RWPE1 (cell line): ENCODE measurements around the gene CRLF1.

Experiments used
- CTCF ChIA-PET: fragments of 350-600 bp; sonication (Branson Sonifier 250); formaldehyde crosslinking; extraction: SDS; loops from one replicate; lab custom pipeline; 2021; lab: Yijun Ruan, JAX
- POLR2A ChIA-PET: fragments of 400-600 bp; formaldehyde crosslinking; extraction: SDS; loops from one replicate; lab custom pipeline; 2020; ENCODE audit warnings: antibody characterized with exemption; ENCODE audit not compliant: low non-redundant PET; lab: Yijun Ruan, JAX
- DNase-seq: peaks from one replicate; pipeline ENCODE4 v3.0.0; 2012; ENCODE audit warnings: low spot score
- H3K27ac ChIP-seq: fragments of 450-650 bp; 2 replicates; pipeline ENCODE4 v1.5.1; 2017
- TF ChIP-seq, protein P1 (sequence below): fragments of 450-650 bp; conservative IDR thresholded peaks from 2 replicates; pipeline ENCODE4 v1.5.1; 2017; ENCODE audit warnings: low read depth, mild to moderate bottlenecking

Gene CRLF1

DNA sequence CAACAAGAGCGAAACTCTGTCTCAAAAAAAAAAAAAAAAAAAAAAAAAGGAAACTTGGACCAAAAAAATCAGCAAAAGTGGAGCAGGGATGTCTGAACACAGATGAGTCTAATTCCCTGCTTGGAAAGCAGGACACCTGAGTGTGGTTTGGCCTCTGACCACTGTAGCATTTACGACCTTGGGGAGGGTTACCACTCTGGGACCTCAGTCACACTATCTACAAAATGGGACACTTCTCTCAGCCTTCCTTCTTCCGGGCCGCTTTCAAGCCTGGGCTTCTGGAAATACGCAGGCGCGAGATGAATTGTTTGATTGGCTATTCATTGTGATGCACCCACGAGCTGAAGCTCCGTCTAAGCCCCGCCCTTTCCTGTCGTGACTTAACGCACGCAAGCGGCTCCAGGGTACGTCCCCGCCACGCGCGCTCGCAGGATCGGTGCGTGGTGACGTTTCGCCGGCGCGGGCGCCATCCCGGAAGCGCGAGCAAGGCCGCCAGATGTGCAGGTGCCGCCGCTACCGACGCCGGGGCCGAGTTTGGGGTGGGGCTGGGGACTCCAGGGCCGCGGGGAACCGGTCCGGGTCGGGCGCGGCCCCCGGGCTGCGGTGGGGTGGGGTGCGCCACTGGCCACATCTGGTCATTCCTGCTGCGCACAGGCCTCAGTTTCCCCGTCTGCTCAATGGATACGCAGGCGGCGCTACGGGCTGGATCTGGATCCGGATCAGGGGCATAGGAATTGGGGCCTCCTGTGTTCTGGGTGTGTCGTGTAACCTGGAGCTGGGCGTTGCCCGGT, 49.0 kb downstream of the CRLF1 start, which contains the start of gene KXD1:
TSS of gene KXD1 (plus strand) at position 460 of the 791 bp plus-strand sequence. CDS start 4,187 bp downstream, outside the sequence.
- peak within 1 kb of the TSS; percentile 83 for H3K27ac ChIP-seq
- peak; percentile 96 for DNase-seq
- TF ChIP-seq, protein P1, sequence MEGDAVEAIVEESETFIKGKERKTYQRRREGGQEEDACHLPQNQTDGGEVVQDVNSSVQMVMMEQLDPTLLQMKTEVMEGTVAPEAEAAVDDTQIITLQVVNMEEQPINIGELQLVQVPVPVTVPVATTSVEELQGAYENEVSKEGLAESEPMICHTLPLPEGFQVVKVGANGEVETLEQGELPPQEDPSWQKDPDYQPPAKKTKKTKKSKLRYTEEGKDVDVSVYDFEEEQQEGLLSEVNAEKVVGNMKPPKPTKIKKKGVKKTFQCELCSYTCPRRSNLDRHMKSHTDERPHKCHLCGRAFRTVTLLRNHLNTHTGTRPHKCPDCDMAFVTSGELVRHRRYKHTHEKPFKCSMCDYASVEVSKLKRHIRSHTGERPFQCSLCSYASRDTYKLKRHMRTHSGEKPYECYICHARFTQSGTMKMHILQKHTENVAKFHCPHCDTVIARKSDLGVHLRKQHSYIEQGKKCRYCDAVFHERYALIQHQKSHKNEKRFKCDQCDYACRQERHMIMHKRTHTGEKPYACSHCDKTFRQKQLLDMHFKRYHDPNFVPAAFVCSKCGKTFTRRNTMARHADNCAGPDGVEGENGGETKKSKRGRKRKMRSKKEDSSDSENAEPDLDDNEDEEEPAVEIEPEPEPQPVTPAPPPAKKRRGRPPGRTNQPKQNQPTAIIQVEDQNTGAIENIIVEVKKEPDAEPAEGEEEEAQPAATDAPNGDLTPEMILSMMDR: no peak
- POLR2A ChIA-PET: interaction anchor here (0.5 to 1.1 kb wide), 4 partner anchors 8 to 139 kb away, joined by 3 to 6 read pairs (median 4); no protein-coding TSS in a partner anchor
- CTCF ChIA-PET: interaction anchor here (0.5 to 1.2 kb wide), 7 partner anchors 12 to 96 kb away, joined by 3 to 8 read pairs (median 3); no protein-coding TSS in a partner anchor

DNA sequence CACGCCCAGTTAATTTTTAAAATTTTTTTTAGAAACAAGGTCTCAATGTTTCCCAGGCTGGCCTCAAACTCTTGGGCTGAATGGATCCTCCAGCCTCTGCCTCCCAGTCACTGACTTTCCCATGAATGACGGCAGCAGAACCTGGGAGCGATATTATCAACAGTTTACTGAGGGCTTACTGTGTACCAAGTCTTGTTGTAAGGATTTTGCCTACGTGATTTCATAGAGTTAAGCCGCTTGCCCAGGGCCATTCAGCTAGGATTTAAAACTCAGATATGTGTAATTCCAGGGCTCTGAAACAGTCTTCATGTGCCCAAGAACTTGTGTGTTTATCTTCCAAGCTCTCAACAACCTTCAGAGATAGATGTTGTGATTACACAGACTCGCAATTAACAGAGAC, 55.0 kb downstream of the CRLF1 start:
- CTCF ChIA-PET: interaction anchor here (0.6 to 1.6 kb wide), 2 partner anchors 11 to 100 kb away, joined by 3 read pairs; no protein-coding TSS in a partner anchor
- TF ChIP-seq, protein P1: no peak
- no peak for DNase-seq
- POLR2A ChIA-PET: interaction anchor here (0.6 kb wide), 1 partner anchor 632 kb away, joined by 3 read pairs; no protein-coding TSS in a partner anchor
- H3K27ac ChIP-seq: no peak overlapping the region

DNA sequence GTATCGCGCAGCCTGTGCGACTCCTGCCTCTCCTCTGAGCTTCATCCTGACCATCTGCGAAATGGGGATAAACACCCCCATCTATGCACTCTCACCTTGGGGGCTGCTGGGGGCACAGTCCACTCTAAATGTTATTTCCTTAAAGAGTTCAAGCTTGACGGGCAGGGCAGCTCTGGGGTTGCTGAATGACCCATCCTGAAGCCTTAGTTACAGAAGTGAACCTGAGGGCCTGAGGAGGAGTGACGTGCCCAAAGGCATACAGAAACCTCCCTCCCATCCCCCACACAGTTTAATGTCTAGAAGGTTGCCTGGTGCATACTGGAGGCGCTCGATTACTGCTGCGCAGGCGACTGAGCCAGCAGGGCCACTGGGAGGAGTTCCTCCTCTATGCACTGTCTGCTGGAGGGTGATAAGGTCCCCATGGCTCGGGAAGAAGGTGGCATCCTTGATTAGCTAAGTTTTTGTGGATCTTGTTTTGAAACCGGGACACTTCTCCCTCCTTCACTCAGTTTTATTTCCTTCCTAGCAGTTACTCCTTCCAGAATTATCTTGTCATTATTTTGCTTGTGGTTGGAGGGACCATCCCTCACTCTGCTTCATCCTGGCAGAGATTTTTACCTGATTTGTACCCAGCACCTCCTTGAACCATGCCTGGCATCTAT, 62.7 kb downstream of the CRLF1 start:
- TF ChIP-seq, protein P1: no peak
- CTCF ChIA-PET: interaction anchor here (0.6 to 1.2 kb wide), 6 partner anchors 10 to 93 kb away, joined by 3 to 5 read pairs (median 4); partner anchors contain the start of gene REX1BD

More for the DNA sequence above, 62.7 kb downstream of the CRLF1 start:
- POLR2A ChIA-PET: interaction anchor here (0.5 to 1.6 kb wide), 3 partner anchors 13 to 45 kb away, joined by 3 to 6 read pairs (median 4); no protein-coding TSS in a partner anchor
- peak; percentile 73 for DNase-seq
- peak overlapping the region; percentile 86 for H3K27ac ChIP-seq
